Spleen (tissue), 7 donors: ENCODE results near the gene CDKL2.

Experiments
- POLR2A ChIP-seq, 3 donors: fragments of 450-650 bp; IDR thresholded peaks; one replicate each; pipeline ENCODE4 v1.5.1; 2017; ENCODE audit warnings: antibody characterized with exemption in 3 of 3, mild to moderate bottlenecking in 1 of 3
- TF ChIP-seq, protein P1 (sequence below), 11 experiments: fragments of 200-600 bp in 7 of 11; fragments of 450-650 bp in 4 of 11; sonication (generic) in 4 of 11; IDR thresholded peaks in 8 of 11; conservative IDR thresholded peaks in 3 of 11; 1 replicate in 7 of 11; 2 replicates in 4 of 11; pipeline versions ENCODE4 v1.4.0 to v1.8.0; 2016 to 2021; ENCODE audit warnings: antibody characterized with exemption in 11 of 11, inconsistent platforms in 4 of 11, mild to moderate bottlenecking in 1 of 11
- donor health status: DM: no; HTN: no; CAD: no; lungs with moderate emphysema.
- donor health status: DM: no; HTN: no; CAD: no.
- donor health status: DM: no; HTN: no; CAD: no.

DNA sequence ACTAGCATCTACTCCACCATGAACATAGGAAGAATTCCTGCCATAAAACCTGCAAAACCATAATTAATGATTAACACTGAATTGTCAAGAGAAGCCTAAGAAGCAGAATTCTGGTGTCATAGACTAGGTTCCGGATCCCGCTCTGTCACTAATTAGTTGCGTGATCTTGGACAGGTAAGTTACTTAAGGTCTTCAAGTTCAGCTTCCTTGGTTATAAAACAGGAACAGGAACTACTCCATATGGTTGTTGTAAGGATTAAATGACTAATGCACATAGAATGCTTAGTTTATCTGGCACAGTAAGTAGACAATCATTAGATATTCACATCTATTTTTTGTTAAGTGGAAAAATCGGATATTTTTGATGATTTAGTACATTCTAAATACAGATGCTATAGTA is 28.5 kb upstream of the CDKL2 start:
- TF ChIP-seq, protein P1, sequence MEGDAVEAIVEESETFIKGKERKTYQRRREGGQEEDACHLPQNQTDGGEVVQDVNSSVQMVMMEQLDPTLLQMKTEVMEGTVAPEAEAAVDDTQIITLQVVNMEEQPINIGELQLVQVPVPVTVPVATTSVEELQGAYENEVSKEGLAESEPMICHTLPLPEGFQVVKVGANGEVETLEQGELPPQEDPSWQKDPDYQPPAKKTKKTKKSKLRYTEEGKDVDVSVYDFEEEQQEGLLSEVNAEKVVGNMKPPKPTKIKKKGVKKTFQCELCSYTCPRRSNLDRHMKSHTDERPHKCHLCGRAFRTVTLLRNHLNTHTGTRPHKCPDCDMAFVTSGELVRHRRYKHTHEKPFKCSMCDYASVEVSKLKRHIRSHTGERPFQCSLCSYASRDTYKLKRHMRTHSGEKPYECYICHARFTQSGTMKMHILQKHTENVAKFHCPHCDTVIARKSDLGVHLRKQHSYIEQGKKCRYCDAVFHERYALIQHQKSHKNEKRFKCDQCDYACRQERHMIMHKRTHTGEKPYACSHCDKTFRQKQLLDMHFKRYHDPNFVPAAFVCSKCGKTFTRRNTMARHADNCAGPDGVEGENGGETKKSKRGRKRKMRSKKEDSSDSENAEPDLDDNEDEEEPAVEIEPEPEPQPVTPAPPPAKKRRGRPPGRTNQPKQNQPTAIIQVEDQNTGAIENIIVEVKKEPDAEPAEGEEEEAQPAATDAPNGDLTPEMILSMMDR (IDR thresholded peaks at IDR 0.05 in 8 of 11, conservative IDR thresholded peaks at IDR 0.05 in 3 of 11), result no peak
- no peak for TF ChIP-seq POLR2A (IDR thresholded peaks at IDR 0.05)
